Activated CD8-positive, alpha-beta memory T cell treated with anti-CD3 and anti-CD28 coated beads for 48 hours (primary cell): ENCODE results near the gene CHRNA3.

Experiments
- DNase-seq, 3 experiments: peaks; one replicate each; pipeline ENCODE4 v3.0.0-alpha.2; 2020; ENCODE audit warnings: low read depth in 2 of 3, low spot score in 2 of 3

The CHRNA3 gene

DNA sequence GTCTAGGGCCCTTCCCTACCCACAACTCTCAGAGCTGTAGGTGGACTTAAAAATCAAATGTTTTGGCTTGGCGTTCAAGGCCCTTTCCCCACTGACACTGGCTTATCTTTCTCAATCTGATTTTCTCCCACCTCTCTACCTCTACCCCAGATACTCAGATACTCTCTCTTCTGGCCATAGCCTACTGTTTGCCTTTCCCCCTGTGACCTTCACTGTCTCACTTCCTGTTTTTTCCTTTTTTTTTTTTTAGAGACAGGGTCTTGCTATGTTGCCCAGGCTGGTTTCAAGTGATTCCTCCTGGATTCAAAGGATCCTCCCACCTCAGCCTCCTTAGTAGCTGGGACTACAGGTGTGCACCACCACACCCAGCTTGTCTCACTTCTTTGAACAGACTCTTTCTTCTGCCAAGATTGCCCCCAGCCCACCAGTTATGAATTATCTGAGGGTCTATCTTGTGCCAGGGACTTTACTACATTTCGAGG lies 15.6 kb upstream of the CHRNA3 start:
- DNase-seq: no peak

DNA sequence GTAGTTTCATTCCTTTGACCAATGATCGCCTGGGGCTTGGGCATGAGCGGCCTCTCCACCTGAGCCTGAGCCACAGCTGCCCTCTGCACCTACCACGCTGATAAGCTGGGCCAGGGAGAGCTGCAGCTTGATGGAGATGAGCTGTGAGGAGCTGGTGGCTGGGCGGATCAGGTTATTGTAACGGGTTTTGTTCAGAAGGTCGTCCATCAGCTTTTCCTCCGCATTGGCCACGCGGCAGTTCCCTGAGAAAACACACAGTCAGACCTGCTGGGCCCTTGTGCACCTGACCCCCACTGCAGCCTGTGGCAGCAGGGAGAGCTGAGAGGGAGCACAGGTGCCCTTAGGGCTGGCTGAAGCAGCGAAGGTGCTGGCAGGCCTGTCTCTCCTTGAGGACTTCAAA lies 14.6 kb upstream of the CHRNA3 start:
- no peak for DNase-seq

DNA sequence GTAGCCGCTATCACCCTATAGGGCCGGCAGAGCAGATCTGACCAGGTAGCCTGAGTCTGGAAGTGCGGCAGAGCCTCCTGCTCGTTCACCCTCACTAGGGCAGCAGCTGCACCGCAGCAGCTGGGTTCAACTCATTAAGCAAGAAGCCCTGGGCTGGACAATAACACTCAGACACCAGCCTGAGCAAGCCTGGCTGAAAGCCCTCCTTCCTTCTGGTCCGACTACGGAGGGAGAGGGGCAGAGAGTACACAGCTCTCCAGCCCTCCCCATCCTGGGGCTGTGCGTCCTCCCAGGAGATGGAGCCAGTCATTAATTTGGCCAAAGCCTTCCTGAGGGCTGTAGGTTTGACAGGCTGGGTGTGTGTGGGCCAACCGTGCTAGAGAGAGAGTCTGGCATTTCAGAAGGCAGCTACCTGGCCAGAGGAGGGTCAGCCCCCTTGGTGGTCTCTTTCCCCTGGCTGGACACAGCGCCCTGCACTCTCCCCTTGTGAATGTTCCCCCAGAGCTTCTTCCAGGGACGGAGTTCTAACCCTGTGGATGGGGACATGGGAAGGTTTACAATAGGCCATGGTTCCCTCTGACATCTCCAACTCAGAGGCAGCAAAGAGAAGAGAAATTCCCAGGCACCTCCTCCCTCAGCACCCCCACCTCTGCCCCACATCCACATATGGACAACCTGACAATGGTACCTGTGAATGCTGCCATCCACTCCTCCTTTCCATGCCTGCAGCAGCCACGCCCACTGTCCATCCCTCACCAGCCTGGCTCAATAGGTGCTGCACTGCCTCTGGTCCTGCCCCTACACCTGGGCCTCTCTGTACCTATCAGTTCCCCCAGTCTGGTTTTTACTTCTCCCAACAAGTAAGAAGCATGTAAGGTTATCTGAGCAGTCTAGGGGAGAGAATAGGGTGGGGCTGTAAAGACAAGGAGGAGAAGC lies 13.7 kb upstream of the CHRNA3 start:
- DNase-seq: no peak

- DNase-seq: no peak
Observed at GRCh38 chr15:78633348-78633747, 12.6 kb upstream of the CHRNA3 start.

DNA sequence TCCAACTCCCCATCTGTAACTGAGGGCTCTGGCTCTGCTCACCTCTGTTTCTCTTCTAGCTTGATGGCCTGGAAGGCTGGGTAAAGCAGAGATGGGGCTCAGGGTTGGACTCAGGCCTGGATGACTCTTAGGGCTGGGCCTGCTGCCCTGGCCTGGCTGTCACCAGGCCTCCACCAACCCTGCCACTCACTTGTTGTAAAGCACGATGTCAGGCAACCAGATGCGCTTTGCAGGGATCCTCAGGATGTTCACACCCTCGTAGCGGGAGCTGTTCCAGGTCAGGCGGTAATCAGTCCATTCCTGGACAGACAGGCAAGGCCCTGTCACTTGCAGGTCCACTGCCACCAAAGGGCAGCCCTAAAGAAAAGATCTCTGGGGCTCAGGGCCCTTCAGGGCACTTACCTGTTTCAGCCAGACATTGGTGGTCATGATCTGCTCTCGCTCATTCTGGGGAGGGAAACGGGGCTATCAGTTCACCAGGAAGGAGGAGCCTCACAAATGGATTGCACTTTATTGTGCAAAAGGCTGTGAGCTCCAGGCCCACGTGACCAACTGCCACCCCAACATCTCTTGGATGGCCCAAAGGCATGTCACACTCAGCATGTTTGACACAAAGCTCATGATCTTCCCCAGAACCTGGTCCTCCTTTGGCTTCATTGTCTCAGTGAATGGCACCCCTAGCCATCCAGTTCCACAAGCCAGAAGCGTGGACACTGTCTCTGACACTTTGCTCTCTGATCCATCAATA lies 10.3 kb upstream of the CHRNA3 start:
- DNase-seq: no peak

- DNase-seq: no peak
Observed at GRCh38 chr15:78629716-78630065, 8.9 kb upstream of the CHRNA3 start.

DNA sequence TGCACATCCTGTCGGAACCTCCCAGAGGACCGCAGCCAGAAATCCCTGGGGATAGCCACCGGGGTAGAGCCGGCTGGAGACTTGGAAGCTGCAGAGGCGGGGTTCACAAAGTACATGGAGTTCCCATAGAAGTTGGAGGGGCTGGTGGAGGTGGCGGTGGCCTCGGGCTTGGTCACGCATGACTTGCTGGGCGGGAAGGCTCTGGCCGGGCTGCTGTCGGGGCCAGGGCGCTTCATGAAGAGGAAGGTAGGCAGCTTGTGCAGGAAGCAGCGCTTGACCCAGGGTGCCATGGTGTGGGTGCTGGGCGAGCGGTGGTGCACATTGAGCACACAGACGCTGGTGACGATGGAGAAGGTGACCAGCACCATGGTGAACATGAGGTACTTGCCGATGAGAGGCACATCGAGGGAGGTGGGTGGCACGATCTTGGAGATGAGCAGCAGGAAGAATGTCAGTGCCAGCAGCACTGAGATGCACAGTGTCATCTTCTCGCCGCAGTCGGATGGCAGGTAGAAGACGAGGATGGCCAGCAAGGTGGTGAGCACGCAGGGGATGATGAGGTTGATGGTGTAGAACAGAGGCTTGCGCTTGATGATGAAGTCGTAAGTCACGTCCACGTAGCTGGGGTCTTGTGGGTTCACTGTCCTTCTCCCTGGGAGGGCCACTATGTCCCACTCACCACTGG lies 8.4 kb upstream of the CHRNA3 start:
- DNase-seq: no peak

GRCh38 chr15:78628227-78628626 lies 7.4 kb upstream of the CHRNA3 start:
- DNase-seq: no peak

DNA sequence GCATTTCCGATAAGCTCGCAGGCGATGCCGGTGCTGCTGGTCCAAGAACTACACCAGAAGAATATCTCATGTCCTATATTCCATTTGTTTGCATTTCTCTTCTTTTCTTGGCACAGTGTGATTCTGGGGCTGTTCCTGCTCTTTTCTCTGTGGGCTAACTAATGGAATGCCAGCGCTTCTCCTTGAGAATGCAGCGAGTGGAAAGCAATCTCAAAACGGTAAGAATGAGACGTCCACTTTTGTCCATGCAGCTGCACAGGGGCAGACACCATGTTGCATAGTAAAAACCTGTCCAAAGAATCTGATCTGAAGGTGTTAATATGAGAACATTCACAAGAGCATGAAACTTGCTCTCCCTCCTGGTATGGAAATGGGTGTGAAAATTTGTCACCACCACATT lies 6.6 kb upstream of the CHRNA3 start:
- no peak for DNase-seq

- no peak for DNase-seq
Observed at GRCh38 chr15:78626381-78626995, 5.7 kb upstream of the CHRNA3 start.

DNA sequence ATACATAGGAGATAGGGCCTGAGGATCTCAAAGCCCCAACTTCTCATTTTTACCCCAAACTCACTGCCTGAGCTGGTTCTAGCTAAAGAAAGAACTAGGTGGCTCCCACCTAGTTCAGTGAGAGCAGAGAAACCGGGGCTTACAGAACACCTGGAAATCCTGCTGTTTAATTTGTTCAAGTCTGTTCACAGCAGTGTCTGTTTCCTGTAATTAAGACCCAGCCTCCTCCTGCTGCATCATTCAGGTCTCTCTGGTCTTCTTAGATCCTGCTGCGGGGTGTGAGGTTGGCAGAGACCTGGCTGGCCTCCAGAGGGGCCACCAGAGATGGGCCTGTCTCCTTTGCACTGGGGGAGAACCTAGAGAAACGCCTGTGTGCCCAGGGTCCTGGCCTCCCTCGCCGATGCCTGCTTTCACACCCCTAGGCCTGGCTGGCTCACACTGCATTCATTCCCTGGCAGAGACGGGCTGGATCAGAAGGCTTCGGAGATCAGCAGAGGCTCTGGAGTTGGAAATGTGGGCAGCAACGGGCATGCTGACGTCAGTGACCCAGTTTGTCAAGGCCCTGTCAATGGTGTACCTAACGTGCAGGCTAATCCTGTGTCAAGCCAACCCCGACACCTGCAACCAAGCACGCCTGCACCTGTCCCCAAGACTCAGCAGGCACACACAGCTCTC lies 4.9 kb upstream of the CHRNA3 start:
- DNase-seq: no peak

DNA sequence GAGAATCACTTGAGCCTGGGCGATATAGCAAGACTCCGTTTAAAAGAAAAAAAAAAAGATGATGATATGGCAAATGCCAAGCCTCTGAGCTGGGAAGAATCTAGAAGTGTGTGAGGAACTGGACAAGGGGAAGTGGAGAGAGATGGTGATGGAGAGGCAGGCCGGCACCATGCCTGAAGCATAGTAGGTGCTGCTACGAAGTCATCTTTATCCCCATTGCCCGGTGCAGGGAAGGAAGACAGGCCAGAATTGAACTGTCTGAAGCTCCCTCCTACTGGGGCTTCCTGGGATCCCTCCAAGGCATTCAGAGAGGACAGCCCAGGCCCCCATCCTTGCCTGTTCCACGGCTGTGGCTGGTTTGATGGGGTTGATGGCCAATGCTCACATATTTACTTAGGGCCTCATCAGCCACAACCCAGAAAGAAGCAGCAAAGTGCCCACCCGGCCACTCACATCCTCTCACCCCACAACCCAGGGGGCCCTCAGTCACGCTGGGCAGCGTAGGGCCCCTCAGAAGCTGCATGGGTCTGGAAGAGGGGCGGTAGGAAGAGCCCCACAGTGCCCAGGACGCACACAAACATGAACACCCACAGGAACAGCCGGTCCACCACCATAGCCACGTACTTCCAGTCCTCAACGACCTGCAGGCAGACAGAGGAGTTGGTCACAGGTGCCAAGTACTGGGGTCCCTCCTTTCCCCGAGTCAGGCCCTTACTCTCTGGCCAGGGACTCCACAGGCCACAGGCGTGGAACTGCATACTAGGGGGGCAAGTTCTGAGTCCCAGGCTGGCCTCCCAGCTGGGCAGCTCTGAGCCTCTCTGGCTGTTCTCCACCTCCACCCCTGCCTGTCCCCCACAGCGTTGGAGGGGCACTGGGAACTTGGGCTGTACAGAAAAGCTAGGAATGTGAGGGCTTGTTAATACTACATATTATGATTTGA lies 4.1 kb upstream of the CHRNA3 start:
- no peak for DNase-seq

GRCh38 chr15:78623786-78624497 lies 3.1 kb upstream of the CHRNA3 start:
- no peak for DNase-seq

GRCh38 chr15:78621810-78622402 lies 1.1 kb upstream of the CHRNA3 start:
- no peak for DNase-seq

- DNase-seq: no peak
Observed at GRCh38 chr15:78620021-78620526, 722 bp downstream of the CHRNA3 start.

DNA sequence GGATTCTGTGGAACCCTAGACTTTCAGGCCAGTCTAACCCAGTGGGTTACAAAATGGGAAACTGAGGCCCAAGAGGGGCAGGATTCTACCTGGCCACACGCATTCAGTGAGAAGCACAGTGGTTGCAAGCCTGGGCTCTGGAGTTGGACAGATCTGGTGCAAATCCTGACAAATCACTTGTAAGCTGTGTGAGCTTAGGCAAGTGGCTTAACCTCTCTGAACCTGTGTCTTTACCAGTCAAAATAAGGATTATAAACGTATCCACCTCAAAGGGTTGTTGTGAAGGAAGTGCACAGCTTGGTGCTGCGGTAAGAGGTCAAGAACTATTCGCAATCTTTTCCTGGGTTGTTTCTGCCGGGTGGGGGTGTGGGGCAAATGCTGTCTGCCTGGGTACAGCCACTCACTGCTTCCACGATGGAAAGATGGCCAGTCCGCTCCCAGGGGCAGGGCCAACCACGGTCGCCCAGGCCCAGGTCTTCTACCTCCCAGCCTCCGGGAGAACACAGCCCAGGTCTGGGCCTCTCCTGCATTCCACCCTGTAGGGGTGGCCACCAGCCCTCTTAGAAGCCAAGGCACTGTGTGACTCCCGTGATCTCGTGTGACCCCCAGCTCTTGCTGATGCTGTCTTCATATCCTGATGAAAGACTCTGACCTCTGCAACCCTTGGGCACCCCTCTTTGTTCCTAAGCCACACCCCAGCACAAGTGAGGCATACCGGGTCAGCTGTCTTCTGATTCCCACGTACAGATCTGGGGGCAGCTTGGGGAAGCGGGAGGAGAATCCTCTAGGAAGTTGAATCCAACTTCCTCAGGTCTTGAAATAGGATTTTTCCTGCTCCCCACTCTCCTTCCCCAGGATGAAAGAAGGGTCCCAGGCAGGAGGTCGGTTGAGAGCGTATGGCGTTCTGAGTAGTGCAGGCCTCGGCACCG lies 1.5 kb downstream of the CHRNA3 start:
- DNase-seq: no peak

DNA sequence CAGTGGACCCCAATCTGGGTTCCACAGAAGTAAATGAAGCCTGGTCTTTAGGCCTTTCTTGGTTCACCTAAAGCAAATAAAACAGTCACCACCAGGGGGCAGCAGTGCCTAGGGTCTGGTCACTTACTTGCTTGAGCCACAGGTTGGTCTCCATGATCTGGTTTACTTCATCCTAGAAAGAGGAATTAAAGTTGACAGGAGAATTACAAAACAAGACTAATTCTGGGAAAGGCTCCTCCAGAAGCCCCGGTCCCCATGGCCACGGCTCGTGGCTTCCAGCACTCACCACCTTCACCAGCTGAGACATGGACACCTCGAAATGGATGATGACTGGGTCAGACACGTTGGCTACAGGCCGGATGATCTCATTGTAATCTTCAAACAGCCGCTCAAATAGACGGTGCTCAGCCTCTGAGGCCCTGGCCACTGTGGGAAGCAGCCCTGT lies 2.3 kb downstream of the CHRNA3 start:
- DNase-seq: peak in 2 of 3 experiments; percentile 87 to 91
